HG03571 (cell line): Measurements from ENCODE around the gene NCF2.

Experiments used
- ATAC-seq: cut with Tn5 transposase; IDR thresholded peaks from one replicate; pipeline ENCODE4 v1.9.1; 2021; ENCODE audit not compliant: unreplicated experiment

The NCF2 gene

DNA sequence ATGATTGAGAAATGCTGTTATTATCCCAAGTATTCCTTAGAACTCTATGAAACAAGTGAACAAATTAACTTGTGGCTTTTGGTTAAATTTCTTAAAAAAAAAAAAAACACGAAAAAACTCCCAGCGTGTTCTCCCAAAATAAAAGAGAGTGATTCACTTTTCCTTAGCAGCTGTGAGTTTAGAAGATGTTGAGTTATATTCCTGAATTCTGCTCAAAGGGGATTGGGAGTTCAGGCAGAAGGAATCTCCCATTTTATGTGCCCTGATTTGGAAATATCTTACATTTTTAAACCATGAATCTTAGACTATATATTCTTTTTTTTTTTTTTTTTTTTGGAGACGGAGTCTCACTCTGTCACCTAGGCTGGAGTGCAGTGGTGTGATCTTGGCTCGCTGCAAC is 83.7 kb downstream of the NCF2 start:
- ATAC-seq, result no peak
